HG02798 (cell line): ENCODE results near the gene UBE2E2.
A peak's percentile ranks its signal among the peaks of the same experiment; 100 is the strongest.

Source experiments
- ATAC-seq: cut with Tn5 transposase; IDR thresholded peaks from one replicate; pipeline ENCODE4 v1.9.1; 2021; ENCODE audit warnings: mild to moderate bottlenecking; ENCODE audit not compliant: unreplicated experiment, poor library complexity

Gene UBE2E2

GRCh38 chr3:23372285-23372684, 169.2 kb downstream of the UBE2E2 start:
- no peak for ATAC-seq

GRCh38 chr3:23376516-23377248, 173.6 kb downstream of the UBE2E2 start:
- ATAC-seq: no peak

- ATAC-seq: no peak
Measured at GRCh38 chr3:23377928-23378672, 175.0 kb downstream of the UBE2E2 start.

GRCh38 chr3:23383875-23384274, 180.7 kb downstream of the UBE2E2 start:
- no peak for ATAC-seq

DNA sequence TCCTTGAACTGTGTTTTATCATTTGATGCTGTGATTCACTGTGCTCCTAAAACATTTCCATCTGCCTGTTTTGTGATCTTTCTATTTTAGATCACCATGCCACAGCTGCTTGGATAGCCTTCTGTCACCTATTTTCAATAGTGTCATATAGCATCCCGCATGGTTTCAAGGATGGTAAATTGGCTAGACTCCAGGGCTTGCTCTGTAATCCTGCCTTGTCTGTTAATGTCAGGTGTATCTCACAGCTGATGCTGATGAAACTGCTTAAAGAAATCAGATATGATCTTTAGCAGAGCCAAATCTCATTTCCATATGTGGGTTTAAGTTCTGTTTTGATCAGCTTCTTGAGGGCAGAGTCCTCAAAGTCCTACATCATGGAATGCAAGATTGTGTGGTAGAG, 182.2 kb downstream of the UBE2E2 start:
- no peak for ATAC-seq

DNA sequence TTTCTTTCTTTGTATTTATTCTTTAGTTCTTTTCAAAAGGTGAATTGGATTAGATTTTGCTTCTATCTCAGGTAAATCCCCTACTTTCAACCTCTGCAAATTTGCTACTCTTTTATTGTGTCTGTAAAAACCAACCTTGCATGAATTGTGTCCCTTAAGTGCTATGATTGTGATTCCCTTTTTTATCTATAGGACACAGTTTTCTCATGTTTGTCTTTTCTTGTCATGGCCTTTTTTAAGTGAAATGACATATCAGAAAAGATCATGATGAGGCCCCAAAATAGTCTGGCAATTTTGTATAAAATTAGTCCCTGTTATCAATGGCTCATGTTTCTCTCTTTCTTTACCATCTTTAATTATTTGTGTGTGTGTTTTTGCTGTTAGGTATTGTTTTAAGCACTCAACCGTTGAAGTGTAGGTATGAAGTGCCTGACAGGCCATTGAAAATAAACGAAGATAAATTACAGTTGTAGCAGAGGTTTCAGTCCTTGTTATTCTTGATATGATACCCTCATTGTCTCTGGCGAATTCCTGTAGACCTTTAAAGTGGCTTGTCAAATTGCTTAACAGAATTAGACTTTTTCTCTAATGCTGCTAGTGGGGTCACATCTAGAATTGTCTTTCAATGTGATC, 184.3 kb downstream of the UBE2E2 start:
- no peak for ATAC-seq

DNA sequence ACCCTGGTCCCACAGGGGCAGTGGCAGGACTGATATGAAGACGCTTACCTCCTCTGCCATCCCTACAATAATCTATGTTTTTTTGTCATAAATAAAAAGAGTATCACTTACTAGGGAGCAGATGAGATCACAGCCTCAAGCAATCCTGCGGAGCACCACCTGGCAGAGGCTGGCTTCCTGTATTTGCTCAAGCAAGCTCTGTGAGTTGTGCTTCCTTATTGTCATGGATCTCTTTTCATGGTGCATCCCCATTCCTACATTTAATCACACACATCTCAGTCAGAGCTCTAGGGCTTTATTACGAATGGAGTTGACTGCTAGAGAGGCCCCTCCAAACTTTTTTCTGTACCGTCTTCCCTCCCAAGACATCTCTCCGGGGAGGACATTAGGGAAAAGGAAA, 186.0 kb downstream of the UBE2E2 start:
- ATAC-seq: no peak

DNA sequence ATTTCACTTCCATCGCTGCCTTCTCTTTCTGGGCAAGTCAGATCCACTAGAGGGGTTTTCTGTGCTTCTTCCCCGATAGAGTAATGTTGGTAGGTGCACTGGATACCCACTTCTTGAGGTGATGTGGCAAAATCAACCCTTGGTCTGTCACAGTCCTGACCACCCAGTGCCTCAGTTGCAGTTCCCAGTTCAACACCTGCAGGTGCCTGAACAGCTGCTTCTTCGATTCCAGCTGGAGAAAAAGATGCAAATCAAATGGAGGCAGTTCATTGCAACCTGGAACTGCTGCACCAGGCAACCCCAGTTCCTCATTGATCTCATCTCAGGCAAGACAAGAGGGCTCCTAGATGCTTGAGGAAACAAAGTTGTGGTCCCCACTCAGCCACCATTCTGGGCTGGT, 186.6 kb downstream of the UBE2E2 start:
- peak; percentile 77 for ATAC-seq

- no peak for ATAC-seq
Measured at GRCh38 chr3:23390446-23390845, 187.3 kb downstream of the UBE2E2 start.

DNA sequence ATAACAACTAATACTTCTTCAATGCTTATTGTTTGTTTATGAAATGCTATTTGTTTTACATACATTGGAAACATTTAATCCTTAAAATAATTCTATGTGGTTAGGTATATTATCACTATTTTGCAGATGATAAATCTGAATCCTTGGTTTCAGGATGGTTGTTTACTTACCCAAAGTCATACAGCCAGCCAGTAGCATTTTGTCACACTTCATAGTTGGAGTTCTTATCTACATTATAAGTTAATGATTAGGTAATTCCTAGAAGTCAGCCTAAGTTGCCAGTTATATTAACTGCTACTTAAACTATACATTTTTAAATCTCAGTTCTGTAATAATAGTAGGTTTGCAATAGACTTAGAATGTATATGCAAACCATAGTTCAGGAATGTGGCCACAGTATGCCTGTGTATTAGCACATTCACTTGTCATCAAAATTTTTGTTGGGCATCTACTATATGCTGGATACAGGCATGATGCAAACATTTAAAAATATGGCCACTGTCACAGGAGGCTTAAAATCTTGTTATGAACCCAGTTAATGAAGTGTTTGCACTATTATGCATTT, 187.9 kb downstream of the UBE2E2 start:
- no peak for ATAC-seq

DNA sequence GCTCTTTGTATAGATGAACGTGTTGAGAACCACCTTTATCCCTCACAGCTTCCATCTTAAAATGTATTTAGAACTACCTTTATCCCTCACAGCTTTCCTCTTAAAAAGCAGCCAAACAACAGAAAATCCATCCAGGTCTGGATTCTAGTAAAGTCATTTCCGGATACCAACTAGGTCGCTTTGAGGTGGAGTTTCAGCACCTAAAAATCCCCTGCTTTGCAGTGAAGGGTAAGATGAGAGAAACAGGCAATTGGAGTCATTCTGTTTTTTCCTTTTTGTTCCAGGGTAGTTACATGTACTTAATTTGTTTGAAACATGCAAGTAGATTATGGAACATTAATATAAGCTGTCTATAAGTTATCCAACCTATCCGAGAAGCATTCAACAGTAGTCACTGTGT, 192.0 kb downstream of the UBE2E2 start:
- no peak for ATAC-seq

DNA sequence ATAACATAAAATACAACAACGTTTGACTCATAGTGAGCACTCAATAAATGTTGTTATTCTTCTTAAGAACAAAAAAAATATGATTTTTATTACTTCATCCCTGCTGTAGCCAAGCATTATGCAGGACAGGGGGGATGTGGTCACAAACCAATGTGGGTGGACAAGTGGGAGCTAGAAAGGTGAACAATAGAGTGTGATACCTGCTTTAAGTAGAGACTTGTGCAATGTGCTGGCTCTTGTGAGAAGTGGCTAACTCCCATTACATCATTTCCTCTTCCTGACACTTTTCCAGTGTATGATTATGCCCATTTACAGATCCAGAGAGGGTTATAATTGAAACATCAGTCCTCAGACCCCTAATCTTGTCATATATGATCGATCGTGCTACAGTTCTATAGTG, 193.6 kb downstream of the UBE2E2 start:
- ATAC-seq: no peak

GRCh38 chr3:23399221-23399620, 196.1 kb downstream of the UBE2E2 start:
- no peak for ATAC-seq

DNA sequence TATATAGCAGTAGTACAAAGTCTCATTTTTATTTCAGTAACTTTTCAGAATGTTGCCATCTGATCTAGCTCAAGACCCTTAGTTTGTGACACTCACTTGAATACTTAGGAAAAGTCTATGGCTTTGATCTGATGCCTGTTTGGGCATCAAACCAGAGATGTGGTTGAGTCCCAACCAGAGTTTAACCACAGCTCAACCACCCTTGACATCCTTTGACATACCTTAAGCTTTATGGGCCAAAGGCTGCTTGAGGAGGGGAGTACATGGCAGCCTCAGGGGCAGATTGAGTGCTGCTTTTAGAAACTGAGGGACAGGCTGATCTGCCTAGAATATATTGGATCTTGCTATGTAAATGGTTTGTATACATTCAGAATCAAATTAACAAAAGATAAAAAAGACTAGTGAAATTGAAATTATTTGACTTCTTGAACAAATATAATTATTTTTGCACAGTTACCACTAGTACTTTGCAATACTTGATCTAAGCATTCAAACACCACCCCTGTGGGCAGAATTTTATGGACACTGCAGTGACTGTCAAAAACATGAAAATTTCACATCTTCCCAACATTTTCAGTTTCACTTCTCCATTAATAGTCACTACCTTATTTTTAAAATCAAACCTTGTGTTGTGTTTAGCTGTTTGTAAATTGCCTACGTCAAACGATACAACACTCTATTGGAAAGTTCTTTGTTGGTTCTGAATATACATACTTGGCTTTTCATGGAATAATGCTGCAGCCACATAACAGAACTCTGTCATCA, 199.8 kb downstream of the UBE2E2 start:
- ATAC-seq: peak; percentile 31

DNA sequence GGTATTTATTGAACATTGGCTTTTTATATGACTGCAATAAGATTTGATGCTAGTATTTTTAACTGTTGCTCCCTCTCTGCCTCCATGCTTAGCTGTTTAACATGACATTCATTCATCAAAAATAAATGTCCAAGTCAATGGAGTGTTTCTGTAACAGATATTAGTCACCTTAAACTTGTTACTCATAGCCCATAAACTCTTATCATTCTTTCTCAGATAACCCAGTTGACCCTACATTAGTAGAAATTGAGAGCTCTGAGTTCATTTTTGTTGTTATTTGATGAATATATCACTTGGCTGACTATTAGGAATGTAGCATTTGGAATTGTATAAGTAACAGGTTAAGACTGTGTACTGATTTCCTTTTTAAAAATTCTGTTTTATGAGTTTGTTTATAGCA, 201.1 kb downstream of the UBE2E2 start:
- ATAC-seq: no peak

DNA sequence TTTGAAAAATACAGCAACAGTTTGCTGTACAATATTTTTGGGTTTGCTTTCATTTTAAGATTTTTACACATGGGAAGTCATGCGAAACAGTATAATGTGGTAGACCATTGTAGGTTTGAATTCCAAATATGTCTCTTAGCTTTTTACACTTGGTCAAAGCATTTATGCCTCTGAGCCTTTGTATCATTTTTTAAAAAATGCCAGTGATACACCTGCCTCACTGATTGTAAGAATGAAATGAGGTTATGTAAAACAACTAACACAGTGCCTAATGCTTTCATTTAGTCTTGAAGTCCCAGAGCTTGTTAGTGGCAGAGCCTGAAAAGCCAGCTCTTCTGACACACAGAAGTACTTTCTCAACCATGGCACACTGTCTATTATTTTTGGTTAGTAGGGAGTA, 202.0 kb downstream of the UBE2E2 start:
- ATAC-seq: peak; percentile 68

DNA sequence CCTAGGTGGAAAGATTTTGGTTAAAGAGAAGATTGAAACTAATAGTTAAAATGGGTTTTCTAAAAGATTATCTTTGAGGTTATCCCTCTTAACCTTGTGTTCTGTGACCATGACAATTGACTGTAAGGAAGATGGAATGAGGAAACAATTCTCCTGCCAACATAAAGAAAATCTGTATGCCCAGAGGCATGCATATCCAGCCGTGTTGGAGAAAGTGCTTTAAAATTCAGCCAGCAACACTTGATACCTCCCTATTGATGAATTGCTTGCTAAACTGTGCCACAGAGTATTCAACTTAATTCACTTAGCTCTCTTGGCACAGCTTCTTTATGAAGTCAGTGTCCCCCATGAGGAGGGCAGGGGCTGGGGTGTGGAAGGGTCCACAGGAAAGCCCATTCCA, 203.5 kb downstream of the UBE2E2 start:
- no peak for ATAC-seq

DNA sequence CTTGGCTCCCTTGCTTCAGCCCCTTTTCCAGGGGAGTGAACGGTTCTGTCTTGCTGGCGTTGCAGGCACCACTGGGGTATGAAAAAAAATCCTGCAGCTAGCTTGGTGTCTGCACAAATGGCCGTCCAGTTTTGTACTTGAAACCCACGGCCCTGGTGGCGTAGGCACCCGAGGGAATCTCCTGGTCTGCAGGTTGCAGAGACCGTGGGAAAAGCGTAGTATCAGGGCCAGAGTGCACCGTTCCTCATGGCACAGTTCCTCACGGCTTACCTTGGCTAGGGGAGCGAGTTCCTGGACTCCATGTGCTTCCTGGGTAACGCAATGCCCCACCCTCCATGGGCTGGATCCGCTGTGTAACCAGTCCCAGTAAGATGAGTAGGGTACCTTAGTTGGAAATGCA, 214.9 kb downstream of the UBE2E2 start:
- no peak for ATAC-seq

- peak; percentile 33 for ATAC-seq
Measured at GRCh38 chr3:23421811-23422516, 218.8 kb downstream of the UBE2E2 start.

DNA sequence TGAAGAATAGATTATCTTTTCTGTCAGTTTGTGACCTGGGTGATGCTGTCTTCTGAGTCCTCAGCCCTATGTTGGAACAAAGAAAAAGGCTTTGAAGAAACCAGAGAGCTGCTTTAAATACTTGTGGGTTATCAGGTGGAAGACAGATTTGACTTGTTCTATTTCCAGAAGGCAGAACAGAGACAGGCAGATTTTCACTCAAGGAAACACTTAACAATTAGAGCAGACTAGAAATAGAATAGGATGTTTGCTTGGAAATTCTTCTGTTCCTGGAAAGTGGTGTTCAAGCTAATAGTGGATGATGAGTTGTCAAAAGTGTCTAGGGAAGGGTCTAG, 219.4 kb downstream of the UBE2E2 start:
- ATAC-seq: peak; percentile 89
